Osteoblast (primary cell): ENCODE results near the gene SNAI3. TPM values are rescaled to one million over a fixed set of nuclear protein-coding genes. Genes with fewer than 3 reads are reported as not detected.

Source experiments
- DNase-seq: peaks from one replicate; pipeline ENCODE4 v3.0.0; 2011; ENCODE audit warnings: low spot score, mixed read lengths; ENCODE audit not compliant: insufficient read length; ENCODE audit errors: missing footprints
- H2AFZ ChIP-seq: 2 replicates; pipeline ENCODE4 v1.6.0; 2011; ENCODE audit warnings: mild to moderate bottlenecking, low read length
- H3K27ac ChIP-seq: 2 replicates; pipeline ENCODE4 v1.5.1; 2011; ENCODE audit warnings: mild to moderate bottlenecking, low read depth, low read length, moderate library complexity
- H3K27me3 ChIP-seq: 2 replicates; pipeline ENCODE4 v1.6.0; 2012; ENCODE audit warnings: mild to moderate bottlenecking, control low read depth, inconsistent platforms, low read length, moderate library complexity; ENCODE audit not compliant: insufficient read depth
- H3K36me3 ChIP-seq: 2 replicates; pipeline ENCODE4 v1.5.1; 2011; ENCODE audit warnings: mild to moderate bottlenecking, low read length, control low read depth, moderate library complexity; ENCODE audit not compliant: insufficient read depth
- H3K4me1 ChIP-seq: 2 replicates; pipeline ENCODE4 v1.5.1; 2011; ENCODE audit warnings: mild to moderate bottlenecking, low read length, control low read depth, moderate library complexity; ENCODE audit not compliant: insufficient read depth
- H3K4me2 ChIP-seq: 2 replicates; pipeline ENCODE4 v1.6.0; 2011; ENCODE audit warnings: mild to moderate bottlenecking, low read length; ENCODE audit not compliant: insufficient read depth
- H3K4me3 ChIP-seq: fragments of 200-600 bp; sonication (generic); 3 replicates; pipeline ENCODE4 v1.5.1; 2012; ENCODE audit warnings: mild to moderate bottlenecking, low read length, inconsistent platforms; ENCODE audit not compliant: insufficient read depth
- H3K79me2 ChIP-seq: 2 replicates; pipeline ENCODE4 v1.6.0; 2012; ENCODE audit warnings: mild to moderate bottlenecking, low read length, control low read depth, inconsistent platforms; ENCODE audit not compliant: insufficient read depth
- H3K9me3 ChIP-seq: 2 replicates; pipeline ENCODE4 v1.5.1; 2011; ENCODE audit warnings: low read depth, low read length, control low read depth
- H4K20me1 ChIP-seq: 2 replicates; pipeline ENCODE4 v1.6.0; 2012; ENCODE audit warnings: mild to moderate bottlenecking, low read length, control low read depth; ENCODE audit not compliant: insufficient read depth
- CTCF ChIP-seq: IDR thresholded peaks from 2 replicates; pipeline ENCODE4 v1.5.1; 2011; ENCODE audit warnings: mild to moderate bottlenecking, low read depth, low read length, moderate library complexity; ENCODE audit errors: extremely low read depth
- total RNA-seq: library from RNA; depleted of rRNA; stranded (reverse); fragments of >200 nt; gene quantifications from 2 replicates; pipeline ENCODE4 v1.2.3, GENCODE V29; 2012

The SNAI3 gene
- total RNA-seq, 1 donor: not detected

GRCh38 chr16:88645941-88646340, 40.4 kb downstream of the SNAI3 start:
- H3K4me2 ChIP-seq: no peak overlapping the region
- TF ChIP-seq CTCF: no peak
- H3K36me3 ChIP-seq: no peaks in the 10 kb centered on the region
- H2AFZ ChIP-seq: no peak overlapping the region
- no peak overlapping the region for H3K4me3 ChIP-seq
- H3K4me1 ChIP-seq: peaks cover 5% of the 10 kb centered on the region
- H3K27ac ChIP-seq: no peak overlapping the region
- no peaks in the 10 kb centered on the region for H3K9me3 ChIP-seq
- peak; percentile 88 for DNase-seq
- peaks cover 2% of the 10 kb centered on the region for H3K27me3 ChIP-seq
- peaks cover 13% of the 10 kb centered on the region for H4K20me1 ChIP-seq
- peaks cover 3% of the 10 kb centered on the region for H3K79me2 ChIP-seq

GRCh38 chr16:88645455-88645854, 40.9 kb downstream of the SNAI3 start:
- H3K36me3 ChIP-seq: no peaks in the 10 kb centered on the region
- TF ChIP-seq CTCF: no peak
- no peak overlapping the region for H3K4me2 ChIP-seq
- H4K20me1 ChIP-seq: peaks cover 13% of the 10 kb centered on the region
- peaks cover 3% of the 10 kb centered on the region for H3K79me2 ChIP-seq
- H3K27me3 ChIP-seq: peaks cover 7% of the 10 kb centered on the region
- no peaks in the 10 kb centered on the region for H3K9me3 ChIP-seq
- H3K4me3 ChIP-seq: no peak overlapping the region
- no peak overlapping the region for H2AFZ ChIP-seq
- H3K4me1 ChIP-seq: peaks cover 5% of the 10 kb centered on the region
- DNase-seq: no peak
- no peak overlapping the region for H3K27ac ChIP-seq

GRCh38 chr16:88643644-88643932, 42.7 kb downstream of the SNAI3 start:
- DNase-seq: no peak
- Histone ChIP-seq H3K4me1 (no peaks in the 10 kb centered on the region), H3K27ac (no peak overlapping the region), H3K27me3 (peaks cover 26% of the 10 kb centered on the region), H3K4me2 (no peak overlapping the region), H2AFZ (no peak overlapping the region), H4K20me1 (peaks cover 4% of the 10 kb centered on the region), H3K9me3 (no peaks in the 10 kb centered on the region), H3K4me3 (no peak overlapping the region), H3K36me3 (no peaks in the 10 kb centered on the region), H3K79me2 (no peaks in the 10 kb centered on the region)
- no peak for TF ChIP-seq CTCF

- no peak overlapping the region for H2AFZ ChIP-seq
- TF ChIP-seq CTCF: no peak
Observed at GRCh38 chr16:88642881-88643643, 43.2 kb downstream of the SNAI3 start.

More at GRCh38 chr16:88642881-88643643, 43.2 kb downstream of the SNAI3 start:
- Histone ChIP-seq H3K27me3 (peaks cover 31% of the 10 kb centered on the region), H3K36me3 (no peaks in the 10 kb centered on the region), H4K20me1 (peaks cover 4% of the 10 kb centered on the region), H3K4me1 (no peaks in the 10 kb centered on the region), H3K4me2 (no peak overlapping the region), H3K4me3 (no peak overlapping the region), H3K79me2 (no peaks in the 10 kb centered on the region), H3K27ac (no peak overlapping the region), H3K9me3 (no peaks in the 10 kb centered on the region)
- DNase-seq: no peak
